ENCODE data around the gene PTTG2.

PTTG2 gene

GRCh38 chr4:37989398-37990260 is 29.4 kb downstream of the PTTG2 start:
- no peak for DNase-seq

- DNase-seq, result no peak
Measured at GRCh38 chr4:37990731-37991245, 30.6 kb downstream of the PTTG2 start.

GRCh38 chr4:37991623-37992410 is 31.6 kb downstream of the PTTG2 start:
- DNase-seq, result no peak

- DNase-seq, result no peak
Measured at GRCh38 chr4:37993806-37994205, 33.6 kb downstream of the PTTG2 start.

GRCh38 chr4:37994569-37994968 is 34.4 kb downstream of the PTTG2 start:
- DNase-seq, result no peak

GRCh38 chr4:37995299-37995821 is 35.2 kb downstream of the PTTG2 start:
- DNase-seq, result no peak

- DNase-seq, result no peak
Measured at GRCh38 chr4:37995981-37996775, 36.0 kb downstream of the PTTG2 start.

- DNase-seq, result no peak
Measured at GRCh38 chr4:37998226-37998625, 38.0 kb downstream of the PTTG2 start.

GRCh38 chr4:37999000-37999716 is 39.0 kb downstream of the PTTG2 start:
- no peak for DNase-seq

- DNase-seq, result no peak
Measured at GRCh38 chr4:37999965-38000364, 39.8 kb downstream of the PTTG2 start.

- no peak for DNase-seq
Measured at GRCh38 chr4:38001927-38002326, 41.7 kb downstream of the PTTG2 start.

- DNase-seq, result no peak
Measured at GRCh38 chr4:38002451-38003071, 42.4 kb downstream of the PTTG2 start.

- no peak for DNase-seq
Measured at GRCh38 chr4:38003102-38003501, 42.9 kb downstream of the PTTG2 start.

- no peak for DNase-seq
Measured at GRCh38 chr4:38003628-38004027, 43.4 kb downstream of the PTTG2 start.

GRCh38 chr4:38004062-38004461 is 43.9 kb downstream of the PTTG2 start:
- DNase-seq, result no peak

- no peak for DNase-seq
Measured at GRCh38 chr4:38004887-38005286, 44.7 kb downstream of the PTTG2 start.

GRCh38 chr4:38005637-38006036 is 45.4 kb downstream of the PTTG2 start:
- DNase-seq, result no peak

- DNase-seq, result no peak
Measured at GRCh38 chr4:38007645-38008044, 47.4 kb downstream of the PTTG2 start.

- peak in 1 of 2 experiments; percentile 15 for DNase-seq
Measured at GRCh38 chr4:38008571-38009021, 48.4 kb downstream of the PTTG2 start.

- DNase-seq, result no peak
Measured at GRCh38 chr4:38009421-38009820, 49.2 kb downstream of the PTTG2 start.

- no peak for DNase-seq
Measured at GRCh38 chr4:38009949-38010348, 49.8 kb downstream of the PTTG2 start.

Measured in NCI-H446 (cell line).